ENCODE results near the gene SLC9A8. TPM values are rescaled to one million over a fixed set of nuclear protein-coding genes. Genes with fewer than 3 reads are reported as not detected.

Gene SLC9A8
- total and polyA plus RNA-seq, 2 experiments from 2014 or later, result 4.2 to 5.0 TPM

- H3K4me1 ChIP-seq (ENCODE audit: insufficient read depth), result peaks cover 19% of the 10 kb centered on the region
- H3K9me3 ChIP-seq (ENCODE audit: low read depth), result no peaks in the 10 kb centered on the region
- no peaks in the 10 kb centered on the region for H4K20me1 ChIP-seq (ENCODE audit: insufficient read depth)
- TF ChIP-seq EZH2phosphoT487 (IDR thresholded peaks at IDR 0.05; ENCODE audit: insufficient read depth, low read depth), result no peak
- no peaks in the 10 kb centered on the region for H3K79me2 ChIP-seq (ENCODE audit: insufficient read depth)
- H3K4me3 ChIP-seq, result no peak overlapping the region
- peaks cover 16% of the 10 kb centered on the region for H3F3A ChIP-seq (ENCODE audit: insufficient read depth)
- WGBS, 2 experiments (ENCODE audit: low coverage in 1 of 2, low lambda C conversion rate in 2 of 2, missing lambda C conversion rate in 2 of 2), result 80 to 83% methylated on average over 2 of the region's 2 CpGs
- in situ Hi-C loops (cut with MboI), result no loop called here
- no peaks in the 10 kb centered on the region for H3K27me3 ChIP-seq (replicated peaks; ENCODE audit: insufficient read depth)
- no peak for DNase-seq
- H3K27ac ChIP-seq, result no peak overlapping the region
- H3K9me2 ChIP-seq (ENCODE audit: insufficient read depth), result no peaks in the 10 kb centered on the region
- H3K9ac ChIP-seq, result no peak overlapping the region
- H2AFZ ChIP-seq, result no peak overlapping the region
- H3K36me3 ChIP-seq (ENCODE audit: low read depth), result no peaks in the 10 kb centered on the region
- H3K4me2 ChIP-seq (ENCODE audit: unreplicated experiment), result no peak overlapping the region
These were observed 46.6 kb upstream of the SLC9A8 start for GRCh38 chr20:49765846-49766541.

- no peak overlapping the region for H2AFZ ChIP-seq
- H3K9me2 ChIP-seq (ENCODE audit: insufficient read depth), result no peaks in the 10 kb centered on the region
- H4K20me1 ChIP-seq (ENCODE audit: insufficient read depth), result no peaks in the 10 kb centered on the region
- H3K36me3 ChIP-seq (ENCODE audit: low read depth), result no peaks in the 10 kb centered on the region
- H3K4me1 ChIP-seq (ENCODE audit: insufficient read depth), result peaks cover 24% of the 10 kb centered on the region
- H3K4me3 ChIP-seq, result no peak overlapping the region
- 86 to 90% methylated on average over 4 of the region's 4 CpGs for WGBS, 2 experiments (ENCODE audit: low coverage in 1 of 2, low lambda C conversion rate in 2 of 2, missing lambda C conversion rate in 2 of 2)
- H3K9me3 ChIP-seq (ENCODE audit: low read depth), result no peaks in the 10 kb centered on the region
- H3K27ac ChIP-seq, result no peak overlapping the region
- peaks cover 16% of the 10 kb centered on the region for H3F3A ChIP-seq (ENCODE audit: insufficient read depth)
- no peak for TF ChIP-seq EZH2 (IDR thresholded peaks at IDR 0.05; ENCODE audit: insufficient read depth, poor library complexity, severe bottlenecking)
- no peak for TF ChIP-seq EZH2phosphoT487 (IDR thresholded peaks at IDR 0.05; ENCODE audit: insufficient read depth, low read depth)
- no peaks in the 10 kb centered on the region for H3K79me2 ChIP-seq (ENCODE audit: insufficient read depth)
- DNase-seq, result no peak
- H3K27me3 ChIP-seq (replicated peaks; ENCODE audit: insufficient read depth), result no peaks in the 10 kb centered on the region
- H3K4me2 ChIP-seq (ENCODE audit: unreplicated experiment), result no peak overlapping the region
- H3K9ac ChIP-seq, result no peak overlapping the region
- in situ Hi-C loops (cut with MboI), result no loop called here
These were observed 45.6 kb upstream of the SLC9A8 start for GRCh38 chr20:49766979-49767521.

GRCh38 chr20:49768204-49769047 lies 44.2 kb upstream of the SLC9A8 start:
- Histone ChIP-seq H2AFZ (no peak overlapping the region), H3K27ac (peak overlapping the region; percentile 63), H3K4me2 (ENCODE audit: unreplicated experiment) (peak overlapping the region; percentile 58), H4K20me1 (ENCODE audit: insufficient read depth) (no peaks in the 10 kb centered on the region), H3K4me3 (peak overlapping the region; percentile 40), H3K9ac (peak overlapping the region; percentile 18; the same call in 1 of the 2 replicates), H3K79me2 (ENCODE audit: insufficient read depth) (no peaks in the 10 kb centered on the region), H3F3A (ENCODE audit: insufficient read depth) (peaks cover 16% of the 10 kb centered on the region), H3K9me2 (ENCODE audit: insufficient read depth) (no peaks in the 10 kb centered on the region), H3K9me3 (ENCODE audit: low read depth) (no peaks in the 10 kb centered on the region), H3K27me3 (replicated peaks; ENCODE audit: insufficient read depth) (no peaks in the 10 kb centered on the region), H3K4me1 (ENCODE audit: insufficient read depth) (peaks cover 30% of the 10 kb centered on the region), H3K36me3 (ENCODE audit: low read depth) (no peaks in the 10 kb centered on the region)
- in situ Hi-C loops (cut with MboI), result no loop called here
- TF ChIP-seq EZH2 (IDR thresholded peaks at IDR 0.05; ENCODE audit: insufficient read depth, poor library complexity, severe bottlenecking) (no peak), EZH2phosphoT487 (IDR thresholded peaks at IDR 0.05; ENCODE audit: insufficient read depth, low read depth) (peak; percentile 86; the same call in 1 of the 2 replicates)
- DNase-seq, result peak; percentile 87
- WGBS, 2 experiments (ENCODE audit: low coverage in 1 of 2, low lambda C conversion rate in 2 of 2, missing lambda C conversion rate in 2 of 2), result 17 to 20% methylated on average over 8 of the region's 8 CpGs

- Histone ChIP-seq H3K27me3 (replicated peaks; ENCODE audit: insufficient read depth) (no peaks in the 10 kb centered on the region), H3K4me2 (ENCODE audit: unreplicated experiment) (peak overlapping the region; percentile 58), H3K27ac (peak overlapping the region; percentile 63), H4K20me1 (ENCODE audit: insufficient read depth) (no peaks in the 10 kb centered on the region), H3K4me3 (peak overlapping the region; percentile 4; the same call in 1 of the 2 replicates), H3K4me1 (ENCODE audit: insufficient read depth) (peaks cover 30% of the 10 kb centered on the region), H3K9me2 (ENCODE audit: insufficient read depth) (no peaks in the 10 kb centered on the region), H2AFZ (no peak overlapping the region), H3K36me3 (ENCODE audit: low read depth) (no peaks in the 10 kb centered on the region), H3K9ac (peak overlapping the region; percentile 18; the same call in 1 of the 2 replicates), H3K79me2 (ENCODE audit: insufficient read depth) (no peaks in the 10 kb centered on the region), H3K9me3 (ENCODE audit: low read depth) (no peaks in the 10 kb centered on the region), H3F3A (ENCODE audit: insufficient read depth) (peaks cover 16% of the 10 kb centered on the region)
- in situ Hi-C loops (cut with MboI), result no loop called here
- 95 to 96% methylated on average over 5 of the region's 5 CpGs for WGBS, 2 experiments (ENCODE audit: low coverage in 1 of 2, low lambda C conversion rate in 2 of 2, missing lambda C conversion rate in 2 of 2)
- TF ChIP-seq EZH2phosphoT487 (IDR thresholded peaks at IDR 0.05; ENCODE audit: insufficient read depth, low read depth) (no peak), EZH2 (IDR thresholded peaks at IDR 0.05; ENCODE audit: insufficient read depth, poor library complexity, severe bottlenecking) (no peak)
- no peak for DNase-seq
These were observed 43.5 kb upstream of the SLC9A8 start for GRCh38 chr20:49769048-49769581.
